ENCODE measurements around the gene AATK. TPM values are rescaled to one million over a fixed set of nuclear protein-coding genes. Genes with fewer than 3 reads are reported as not detected.

The AATK gene
- total and polyA plus RNA-seq, 10 of the 15 experiments (the other 5 are each of a cell fraction or from before 2014, with no cell fraction given): 0.04 TPM; not detected in 9

DNA sequence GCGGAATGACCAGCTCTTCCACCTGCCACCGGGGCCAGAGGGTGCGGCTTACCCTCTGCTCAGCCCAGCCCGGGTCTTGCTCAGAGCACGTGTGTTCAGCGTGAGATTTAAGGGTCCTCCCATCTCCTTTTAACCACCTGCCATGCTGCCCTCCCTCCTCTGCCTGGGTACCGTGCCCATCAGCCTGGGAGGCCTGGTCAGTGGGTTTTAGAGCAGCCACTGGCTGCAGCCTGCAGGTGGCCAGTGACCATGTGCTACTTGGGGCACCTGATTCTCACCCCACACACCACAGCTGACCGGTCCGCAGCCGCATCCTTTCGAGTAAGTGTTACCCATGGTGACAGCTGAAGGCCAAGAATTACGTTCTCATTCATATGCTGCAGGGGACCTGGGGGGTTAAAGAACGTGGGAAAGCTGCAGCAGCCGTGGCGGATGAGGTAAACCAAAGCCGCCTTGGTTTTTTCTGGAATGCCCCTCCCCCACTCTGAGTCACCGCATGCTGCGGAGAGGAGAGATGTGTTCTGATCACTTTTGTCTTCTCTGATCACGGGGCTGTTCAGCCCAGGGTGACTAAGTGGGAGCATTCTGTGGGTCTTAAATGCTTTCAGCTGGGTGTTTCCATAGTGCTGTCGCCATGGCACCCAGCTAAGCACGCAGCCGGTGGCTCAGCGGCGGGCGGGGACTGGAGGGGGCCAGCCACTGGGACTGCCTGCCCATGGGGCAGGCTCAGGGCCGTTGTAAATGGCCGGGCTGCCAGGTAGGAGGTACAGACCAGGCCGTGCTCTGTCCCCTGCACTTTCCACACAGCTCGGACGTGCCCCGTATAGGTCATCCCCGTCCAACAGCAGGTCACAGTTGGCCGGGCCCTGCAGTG is 71.3 kb downstream of the AATK start (continued):
- TF ChIP-seq MEF2B (IDR thresholded peaks at IDR 0.05; ENCODE audit: partially characterized antibody, poor library complexity, severe bottlenecking): peak; percentile 43
- TF ChIP-seq SUPT20H (IDR thresholded peaks at IDR 0.05; ENCODE audit: borderline replicate concordance, control insufficient read depth, low read depth, low read length): no peak
- no peak for TF ChIP-seq MAX (IDR thresholded peaks at IDR 0.05; ENCODE audit: low read depth, low read length)
- no peak for TF ChIP-seq WRNIP1 (IDR thresholded peaks at IDR 0.05; ENCODE audit: borderline replicate concordance, low read depth, low read length)
- TF ChIP-seq TBL1XR1 (IDR thresholded peaks at IDR 0.05; ENCODE audit: low read depth, low read length): no peak
- peak; percentile 30; the same call in 1 of the 2 replicates for TF ChIP-seq ZNF687 (IDR thresholded peaks at IDR 0.05)
- TF ChIP-seq TARDBP (IDR thresholded peaks at IDR 0.05; ENCODE audit: borderline replicate concordance): no peak
- peak; percentile 63; the same call in 1 of the 2 replicates for TF ChIP-seq ATF7 (IDR thresholded peaks at IDR 0.05; ENCODE audit: low read depth)
- no peak for TF ChIP-seq RFX5 (IDR thresholded peaks at IDR 0.05; ENCODE audit: low read depth, low read length)
- TF ChIP-seq CBX3 (IDR thresholded peaks at IDR 0.05; ENCODE audit: borderline replicate concordance, low read depth): no peak
- TF ChIP-seq TCF3 (IDR thresholded peaks at IDR 0.05; ENCODE audit: borderline replicate concordance, insufficient read depth, low read depth, low read length): no peak
- TF ChIP-seq PAX8 (IDR thresholded peaks at IDR 0.05): no peak
- peak; percentile 52; the same call in 1 of the 2 replicates for TF ChIP-seq MTA2 (IDR thresholded peaks at IDR 0.05; ENCODE audit: low read depth)
- no peak for TF ChIP-seq SMC3 (IDR thresholded peaks at IDR 0.05; ENCODE audit: borderline replicate concordance, low read length)
- TF ChIP-seq YBX1 (IDR thresholded peaks at IDR 0.05): no peak
- no peak for TF ChIP-seq ZBTB11 (CRISPR knock-in tag; IDR thresholded peaks at IDR 0.05)
- TF ChIP-seq GATAD2B (conservative IDR thresholded peaks at IDR 0.05; ENCODE audit: low read depth): peak; percentile 21; the same call in 1 of the 2 replicates
- TF ChIP-seq, protein P1, sequence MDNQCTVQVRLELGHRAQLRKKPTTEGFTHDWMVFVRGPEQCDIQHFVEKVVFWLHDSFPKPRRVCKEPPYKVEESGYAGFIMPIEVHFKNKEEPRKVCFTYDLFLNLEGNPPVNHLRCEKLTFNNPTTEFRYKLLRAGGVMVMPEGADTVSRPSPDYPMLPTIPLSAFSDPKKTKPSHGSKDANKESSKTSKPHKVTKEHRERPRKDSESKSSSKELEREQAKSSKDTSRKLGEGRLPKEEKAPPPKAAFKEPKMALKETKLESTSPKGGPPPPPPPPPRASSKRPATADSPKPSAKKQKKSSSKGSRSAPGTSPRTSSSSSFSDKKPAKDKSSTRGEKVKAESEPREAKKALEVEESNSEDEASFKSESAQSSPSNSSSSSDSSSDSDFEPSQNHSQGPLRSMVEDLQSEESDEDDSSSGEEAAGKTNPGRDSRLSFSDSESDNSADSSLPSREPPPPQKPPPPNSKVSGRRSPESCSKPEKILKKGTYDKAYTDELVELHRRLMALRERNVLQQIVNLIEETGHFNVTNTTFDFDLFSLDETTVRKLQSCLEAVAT (IDR thresholded peaks at IDR 0.05): peak; percentile 66; the same call in 1 of the 2 replicates
- TF ChIP-seq JUNB (IDR thresholded peaks at IDR 0.05): peak; percentile 8; the same call in 1 of the 2 replicates
- TF ChIP-seq IKZF1 (conservative IDR thresholded peaks at IDR 0.05): peak; percentile 75
- no peak for TF ChIP-seq NFXL1 (IDR thresholded peaks at IDR 0.05; ENCODE audit: borderline replicate concordance)

Data from GM12878 (cell line).